UCSD-AML1 (cell line): ENCODE results near the gene RNF186.
"Not testable (repeated sequence)": the region's sequence is repeated elsewhere in the genome, so short reads cannot be mapped to it uniquely, and the experiment has no call there.

Source experiments
- DNase-seq: peaks from one replicate; lab custom pipeline; 2025; ENCODE audit not compliant: unreplicated experiment; lab: John Stamatoyannopoulos, UW

The RNF186 gene, protein sequence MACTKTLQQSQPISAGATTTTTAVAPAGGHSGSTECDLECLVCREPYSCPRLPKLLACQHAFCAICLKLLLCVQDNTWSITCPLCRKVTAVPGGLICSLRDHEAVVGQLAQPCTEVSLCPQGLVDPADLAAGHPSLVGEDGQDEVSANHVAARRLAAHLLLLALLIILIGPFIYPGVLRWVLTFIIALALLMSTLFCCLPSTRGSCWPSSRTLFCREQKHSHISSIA

DNA sequence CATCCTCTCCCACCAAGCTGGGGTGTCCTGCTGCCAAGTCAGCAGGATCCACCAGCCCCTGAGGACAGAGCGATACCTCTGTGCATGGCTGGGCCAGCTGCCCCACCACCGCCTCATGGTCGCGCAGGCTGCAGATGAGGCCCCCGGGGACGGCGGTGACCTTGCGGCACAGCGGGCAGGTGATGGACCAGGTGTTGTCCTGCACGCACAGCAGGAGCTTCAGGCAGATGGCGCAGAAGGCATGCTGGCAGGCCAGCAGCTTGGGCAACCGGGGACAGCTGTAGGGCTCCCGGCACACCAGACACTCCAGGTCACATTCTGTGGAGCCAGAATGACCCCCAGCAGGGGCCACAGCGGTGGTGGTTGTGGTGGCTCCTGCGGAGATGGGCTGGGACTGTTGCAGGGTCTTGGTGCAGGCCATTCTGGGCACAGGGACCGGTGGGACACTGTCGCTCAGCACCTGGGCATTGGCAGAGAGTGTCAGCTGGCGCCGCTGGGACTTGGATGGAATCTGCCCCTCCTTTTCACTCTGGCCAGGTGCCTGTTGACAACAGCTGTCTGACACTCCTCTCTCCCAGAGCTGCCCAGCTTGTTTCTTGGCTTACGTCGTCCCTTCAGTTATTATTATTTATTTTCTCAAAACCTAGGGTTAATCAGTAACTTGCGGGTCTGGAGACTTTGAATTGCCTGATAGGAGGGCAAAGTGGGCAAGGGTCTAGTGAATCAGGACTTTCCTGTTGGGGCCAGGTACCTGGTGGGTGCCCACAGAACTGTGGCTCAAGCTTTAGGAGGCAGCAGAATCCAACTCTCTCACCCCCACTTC, at the start of gene RNF186:
RNF186 (minus strand) TSS at position 603 of the 823 bp plus-strand sequence; CDS start at position 421, 182 bp downstream.
- DNase-seq = no peak

DNA sequence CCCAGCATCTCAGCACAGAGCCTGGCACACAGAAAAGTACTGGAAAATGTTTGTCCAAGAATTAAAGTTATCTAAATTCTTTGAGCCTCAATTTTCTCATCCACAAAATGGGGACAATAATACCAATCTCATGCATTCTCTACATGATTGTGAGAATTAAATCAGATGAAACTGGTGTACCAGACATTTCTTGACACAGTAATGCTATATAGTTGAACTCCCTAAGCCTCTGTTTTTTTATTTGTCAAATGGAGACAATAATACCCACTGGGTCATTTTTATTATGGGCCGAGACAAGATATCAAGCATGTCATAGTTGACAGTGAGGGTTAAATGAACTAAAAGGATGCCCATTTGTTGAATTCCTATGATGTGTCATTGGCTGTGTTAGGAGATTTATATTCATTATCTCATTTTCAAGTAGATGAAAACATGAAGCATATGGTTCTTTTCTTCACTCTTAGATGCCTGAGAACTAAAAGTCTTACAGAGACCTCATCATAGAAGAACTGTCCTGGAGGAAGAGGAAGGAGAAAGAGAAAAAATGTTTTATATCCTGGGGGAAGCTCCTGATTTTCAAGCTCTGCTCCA, 49.6 kb upstream of the RNF186 start:
- DNase-seq = no peak

DNA sequence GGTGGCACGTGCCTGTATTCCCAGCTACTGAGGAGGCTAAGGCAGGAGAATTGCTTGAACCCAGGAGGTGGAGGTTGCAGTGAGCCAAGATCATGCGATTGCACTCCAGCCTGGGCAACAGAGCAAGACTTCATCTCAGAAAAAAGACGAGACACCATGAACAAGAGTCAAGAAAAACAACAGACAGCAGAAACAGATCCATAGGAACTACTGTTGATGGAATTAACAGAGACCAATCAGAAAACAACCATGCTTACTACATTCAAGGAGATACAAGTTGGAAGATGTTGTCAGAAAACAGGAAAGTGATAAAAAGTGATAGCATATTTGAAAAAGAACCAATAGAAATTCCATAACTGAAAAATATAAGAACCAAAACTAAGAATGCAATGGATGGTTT, 47.9 kb upstream of the RNF186 start:
- no peak for DNase-seq

DNA sequence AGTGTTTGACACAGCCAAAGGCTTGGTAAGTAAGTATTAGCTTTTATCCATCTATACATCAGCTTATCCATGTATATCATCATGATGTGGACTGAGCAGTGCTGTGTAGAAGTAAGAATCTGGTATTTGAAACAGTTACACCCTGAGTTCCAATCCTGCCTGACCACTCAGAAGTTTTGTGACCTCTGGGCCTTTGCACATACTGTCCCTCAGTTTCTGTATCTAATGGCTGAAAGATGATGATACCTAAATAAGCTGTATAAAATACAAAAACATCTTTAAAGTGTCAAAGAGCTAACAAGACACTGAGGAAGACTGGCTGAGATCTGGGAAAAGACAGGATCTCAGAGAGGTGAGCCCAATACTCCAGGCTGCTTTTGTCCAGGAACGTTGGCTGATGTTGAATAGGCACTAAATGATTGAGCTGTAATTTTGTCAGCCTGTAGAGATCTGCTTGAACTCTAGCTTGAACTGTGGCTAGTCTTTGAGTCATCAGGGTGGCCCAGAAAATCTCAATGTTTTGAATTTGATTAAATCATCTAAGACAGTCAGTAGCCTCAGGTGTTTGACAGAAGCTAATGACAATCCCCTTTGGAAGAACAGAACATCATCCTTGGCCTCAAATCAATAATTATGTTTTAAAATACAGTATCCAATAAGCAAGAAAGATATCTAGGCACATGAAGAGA, 46.9 kb upstream of the RNF186 start:
- DNase-seq = no peak

DNA sequence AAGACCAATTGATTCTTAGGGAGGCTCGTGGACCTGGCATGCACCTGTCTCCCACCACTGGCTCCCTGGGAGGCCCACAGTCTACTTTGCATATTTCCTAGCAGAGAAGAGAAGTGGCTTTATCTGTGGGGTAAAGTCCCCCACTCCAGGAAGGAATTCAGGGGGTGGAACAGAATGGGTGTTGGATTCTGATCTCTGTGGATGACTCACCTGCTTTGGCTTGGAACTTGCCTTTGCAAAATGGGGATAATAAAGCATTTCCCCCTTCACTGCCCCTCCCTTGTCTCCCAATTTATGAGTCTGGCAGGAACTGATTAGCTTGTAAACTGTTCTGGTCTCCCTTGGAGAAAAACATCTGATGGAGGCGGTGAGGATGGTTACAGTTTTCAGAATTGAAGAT, 46.0 kb upstream of the RNF186 start:
- no peak for DNase-seq

DNA sequence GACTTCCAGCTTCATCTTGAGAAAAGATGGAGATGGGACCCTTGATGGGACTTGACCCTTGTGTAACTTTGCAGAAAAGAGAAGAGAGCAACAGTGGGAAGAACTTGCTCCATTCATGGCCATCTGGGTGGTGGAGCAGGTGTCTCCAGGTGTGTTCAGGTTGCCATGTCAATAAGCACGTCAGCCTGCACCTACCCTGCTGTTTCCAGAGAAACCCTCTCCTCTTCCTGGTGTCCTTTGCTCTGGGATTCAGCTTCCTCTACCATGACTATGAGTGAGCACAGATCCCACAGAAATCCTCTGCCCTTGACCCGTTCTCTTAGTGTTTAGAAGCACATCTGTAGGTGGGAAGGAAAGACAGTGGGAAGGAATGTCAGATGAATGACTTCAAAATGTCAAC, 45.3 kb upstream of the RNF186 start:
- DNase-seq = no peak

DNA sequence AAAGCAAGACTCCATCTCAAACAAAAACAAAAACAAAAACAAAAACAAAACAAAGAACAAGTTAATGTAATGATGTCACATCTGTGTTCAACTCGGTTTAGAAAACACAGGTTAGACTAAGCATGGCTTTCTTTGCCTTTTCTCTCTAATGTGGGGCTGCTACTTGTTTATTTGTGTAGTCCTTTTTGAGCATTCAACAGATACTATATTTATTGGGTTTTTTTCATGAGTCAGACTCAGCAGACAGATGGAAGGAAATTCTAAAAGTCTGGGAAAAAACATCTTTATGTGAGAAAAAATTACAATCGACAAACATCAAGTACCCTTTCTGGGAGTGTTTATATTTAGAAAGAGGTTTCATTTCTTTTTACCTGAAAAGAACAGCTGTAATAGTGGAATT, 44.8 kb upstream of the RNF186 start:
- no peak for DNase-seq

DNA sequence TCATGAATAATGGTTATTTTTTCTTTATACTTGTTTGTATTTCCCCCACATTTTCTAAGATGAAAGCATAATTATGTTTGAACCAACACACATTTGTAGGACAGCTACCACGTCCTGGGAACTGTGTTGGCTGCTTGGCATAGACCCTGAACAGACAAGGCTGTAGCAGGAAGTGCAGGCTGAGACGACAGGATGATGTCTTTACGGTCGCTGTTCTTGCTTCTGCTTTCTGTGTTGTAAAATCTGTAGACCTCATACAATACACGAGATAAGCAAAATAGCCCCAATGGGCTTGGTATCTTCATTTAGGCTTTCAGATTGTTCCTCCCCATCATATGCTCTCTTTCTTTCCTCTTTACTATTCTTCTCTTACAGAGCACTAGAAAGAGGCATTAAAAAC, 43.8 kb upstream of the RNF186 start:
- DNase-seq = no peak

DNA sequence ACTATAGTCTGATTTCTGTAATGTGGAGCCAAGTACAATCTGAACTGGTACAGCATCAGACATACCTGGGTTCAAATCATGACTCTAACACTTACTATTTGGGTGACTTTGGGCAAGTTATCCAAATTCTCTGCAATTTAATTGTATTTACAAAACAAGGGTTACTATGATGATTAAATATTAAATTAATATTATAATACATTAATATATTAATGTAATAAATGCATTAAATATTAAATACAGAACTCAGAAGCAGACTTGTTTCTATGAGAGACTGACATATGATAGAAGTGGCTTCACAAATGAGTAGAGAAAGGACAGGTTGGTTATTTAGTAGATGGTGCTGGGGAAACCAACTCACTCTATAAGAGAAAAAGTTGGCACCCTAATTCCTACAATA, 39.8 kb upstream of the RNF186 start:
- no peak for DNase-seq

DNA sequence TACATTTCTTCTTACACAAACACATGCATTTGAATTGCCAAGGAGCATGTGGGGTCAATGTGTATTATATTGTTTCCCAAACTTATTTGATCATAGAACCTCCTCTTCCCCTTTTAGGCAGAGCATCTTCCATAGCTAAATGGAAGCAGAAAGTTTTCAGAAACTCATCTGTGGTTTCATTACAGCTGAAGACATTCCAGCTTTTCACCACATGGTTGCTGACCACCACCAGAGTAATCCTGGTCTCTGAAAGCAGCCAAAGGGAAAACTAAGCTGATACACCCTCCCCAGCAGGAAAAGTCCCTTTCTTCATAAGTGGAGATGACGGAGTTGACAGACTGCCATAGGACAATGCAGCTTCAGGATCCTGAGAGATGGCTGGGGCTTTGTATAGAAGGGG, 37.0 kb upstream of the RNF186 start:
- DNase-seq = no peak

DNA sequence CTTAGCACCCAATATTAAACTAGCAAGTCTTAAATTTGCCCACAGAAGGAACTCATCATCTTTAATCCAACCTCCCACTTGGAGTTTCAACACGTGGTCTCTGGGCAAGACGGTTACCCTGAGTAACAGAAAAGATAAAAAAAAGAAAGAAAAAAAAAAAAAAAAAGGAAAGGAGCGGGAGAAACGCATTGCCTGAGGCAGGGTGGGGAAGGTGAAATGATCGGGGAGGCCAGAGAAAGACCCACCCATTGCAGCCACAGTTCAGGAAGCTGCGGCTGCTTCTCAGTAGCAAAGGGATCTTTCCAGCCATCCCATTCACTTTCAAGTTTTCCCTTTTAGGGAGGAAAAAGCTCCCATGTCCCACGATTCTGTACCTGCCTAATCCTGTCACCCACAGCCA, 35.1 kb upstream of the RNF186 start:
- no peak for DNase-seq

DNA sequence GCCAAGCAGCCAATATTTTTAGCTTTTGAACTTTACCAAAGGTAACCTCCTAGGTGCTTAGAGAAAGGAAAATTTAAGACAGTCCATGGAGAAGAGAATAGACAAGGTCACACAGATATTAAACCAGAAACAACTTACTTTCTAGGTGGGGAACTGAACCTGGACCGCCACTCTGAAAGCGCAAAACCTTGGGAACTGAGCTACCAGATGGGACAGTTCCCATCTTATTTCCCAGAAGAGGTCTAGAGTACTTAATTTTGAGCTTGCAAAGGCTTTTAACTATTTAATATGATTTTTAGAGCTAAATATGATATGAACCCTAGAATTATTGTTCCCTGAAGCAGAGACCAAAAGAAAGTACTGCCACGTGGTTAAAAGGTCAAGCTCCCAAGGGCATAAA, 34.2 kb upstream of the RNF186 start:
- not testable (repeated sequence) for DNase-seq

DNA sequence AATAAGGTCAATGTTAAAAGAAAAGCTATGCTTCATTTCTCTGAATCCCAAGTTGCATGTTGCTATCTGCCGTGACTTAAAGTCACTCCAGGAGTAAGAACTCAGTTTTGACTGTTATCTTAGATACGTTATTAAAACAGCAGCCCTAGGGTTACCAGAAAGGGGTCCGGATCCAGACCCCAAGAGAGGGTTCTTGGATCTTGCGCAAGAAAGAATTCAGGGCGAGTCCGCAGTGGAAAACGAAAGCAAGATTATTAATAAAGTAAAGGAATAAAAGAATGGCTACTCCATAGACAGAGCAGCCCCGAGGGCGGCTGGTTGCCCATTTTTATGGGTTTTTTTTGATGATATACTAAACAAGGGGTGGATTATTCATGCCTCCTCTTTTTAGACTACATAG, 32.3 kb upstream of the RNF186 start:
- DNase-seq = not testable (repeated sequence)

DNA sequence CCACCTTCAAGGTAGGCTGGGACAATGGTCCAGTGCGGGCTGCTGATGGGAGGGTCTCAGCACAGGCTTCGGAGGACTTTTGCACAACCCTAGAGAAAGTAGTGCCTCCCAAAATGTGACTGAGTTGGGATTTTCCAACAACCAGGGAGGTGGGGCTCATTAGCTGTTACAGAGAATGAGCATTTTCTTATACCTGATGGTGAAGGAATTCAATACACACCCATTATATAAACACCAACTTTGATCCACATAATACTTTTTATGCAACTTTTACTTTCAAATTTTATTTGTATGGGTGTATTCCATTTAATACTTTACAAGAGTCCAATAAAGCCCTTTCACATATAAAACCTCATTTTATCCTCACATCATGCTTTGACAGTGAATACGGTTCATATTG, 31.3 kb upstream of the RNF186 start:
- DNase-seq = no peak

DNA sequence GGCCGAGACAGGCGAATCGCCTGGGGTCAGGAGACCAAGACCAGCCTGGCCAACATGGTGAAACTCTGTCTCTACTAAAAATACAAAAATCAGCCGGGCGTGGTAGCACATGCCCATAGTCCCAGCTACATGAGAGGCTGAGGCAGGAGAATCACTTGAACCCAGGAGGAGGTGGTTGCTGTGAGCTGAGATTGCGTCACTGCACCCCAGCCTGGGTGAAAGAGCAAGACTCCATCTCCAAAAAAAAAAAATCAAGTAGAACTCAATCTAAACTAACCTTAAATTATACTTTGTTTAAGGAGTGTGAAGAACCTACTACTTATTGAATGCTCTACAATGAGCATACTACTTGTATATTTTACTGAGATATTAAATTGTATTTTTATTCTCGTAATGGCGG, 30.5 kb upstream of the RNF186 start:
- no peak for DNase-seq

DNA sequence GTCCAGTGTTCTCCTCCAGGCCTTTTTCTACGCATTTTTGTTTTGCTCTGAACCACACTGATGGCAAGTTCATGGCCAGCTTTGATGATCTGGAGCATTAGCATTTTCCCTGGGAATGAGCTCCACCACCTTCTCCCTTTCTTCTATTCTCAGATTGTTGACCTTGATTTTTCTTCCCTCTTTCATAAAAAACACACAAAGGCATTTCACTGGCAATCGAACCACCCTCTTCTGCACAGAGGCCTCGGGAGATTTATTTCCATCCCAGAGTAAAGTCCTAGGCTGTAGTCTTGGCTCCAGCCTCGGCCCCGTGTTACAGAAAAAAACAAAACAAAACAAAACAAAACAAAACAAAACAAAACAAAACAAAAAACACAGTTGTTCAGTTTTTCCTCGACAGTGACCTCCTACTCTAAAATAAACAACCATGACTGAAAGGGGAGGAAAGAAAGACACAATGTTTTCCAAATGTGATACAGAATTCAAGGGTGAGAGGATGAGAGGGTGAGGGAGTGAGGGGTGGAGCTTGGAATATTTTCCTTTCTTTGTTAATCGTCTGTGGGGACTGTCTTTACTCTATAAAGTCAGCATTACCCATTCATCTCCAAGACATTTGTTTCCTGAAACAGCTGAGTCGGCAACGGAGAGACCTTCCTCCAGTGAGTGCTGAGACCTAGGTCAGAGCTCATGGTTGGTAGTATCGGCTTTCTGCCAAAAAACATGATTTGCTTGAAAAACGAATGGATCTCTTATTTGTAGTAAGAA, 29.8 kb upstream of the RNF186 start:
- DNase-seq = no peak

DNA sequence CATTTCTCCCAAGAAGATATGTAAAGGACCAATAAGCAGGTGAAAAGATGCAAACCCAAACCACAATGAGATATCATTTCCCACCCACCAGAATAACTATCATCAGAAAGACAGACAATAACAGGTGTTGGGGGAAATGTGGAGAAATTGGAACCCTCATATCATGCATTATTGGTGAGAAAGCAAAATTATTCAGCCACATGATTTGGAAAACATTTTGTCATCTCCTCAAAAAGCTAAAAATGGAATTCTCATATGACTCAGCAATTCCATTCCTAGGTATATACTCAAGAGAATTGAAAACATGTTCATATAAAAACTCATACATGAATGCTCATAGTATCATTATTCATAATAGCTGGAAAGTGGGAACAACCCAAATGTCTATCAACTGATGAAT, 25.1 kb upstream of the RNF186 start:
- DNase-seq = no peak

DNA sequence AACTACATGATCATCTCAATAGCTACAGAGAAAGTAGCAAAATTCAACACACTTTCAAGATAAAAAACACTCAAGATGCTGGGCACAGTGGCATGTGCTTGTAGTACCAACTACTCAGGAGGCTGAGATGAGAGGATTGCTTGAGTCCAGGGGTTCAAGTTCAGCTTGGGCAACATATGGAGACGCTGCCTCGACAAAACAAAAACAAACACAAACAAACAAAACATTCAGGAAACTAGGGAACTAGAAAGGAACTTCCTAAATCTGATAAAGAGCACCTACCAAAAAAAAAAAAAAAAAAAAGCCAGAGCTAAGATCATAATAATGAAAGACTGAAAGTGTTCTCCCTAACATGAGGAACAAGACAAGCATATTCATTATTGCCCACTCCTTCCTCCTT, 22.8 kb upstream of the RNF186 start:
- no peak for DNase-seq

DNA sequence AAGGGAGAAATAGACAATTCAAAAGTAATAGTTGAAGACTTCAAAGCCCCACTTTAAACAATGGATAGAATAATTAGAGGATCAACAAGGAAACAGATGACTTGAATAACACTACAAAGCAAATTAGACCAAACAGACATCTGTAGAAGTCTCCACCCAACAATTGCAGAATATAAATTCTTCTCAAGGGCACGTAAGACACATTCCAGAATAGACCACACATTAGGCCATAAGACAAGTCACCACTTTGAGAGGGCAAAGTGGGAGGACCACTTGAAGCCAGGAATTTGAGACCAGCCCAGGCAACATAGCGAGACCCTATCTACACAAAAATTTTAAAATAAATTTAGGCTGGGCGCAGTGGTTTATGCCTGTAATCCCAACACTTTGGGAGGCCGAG, 20.5 kb upstream of the RNF186 start:
- no peak for DNase-seq

DNA sequence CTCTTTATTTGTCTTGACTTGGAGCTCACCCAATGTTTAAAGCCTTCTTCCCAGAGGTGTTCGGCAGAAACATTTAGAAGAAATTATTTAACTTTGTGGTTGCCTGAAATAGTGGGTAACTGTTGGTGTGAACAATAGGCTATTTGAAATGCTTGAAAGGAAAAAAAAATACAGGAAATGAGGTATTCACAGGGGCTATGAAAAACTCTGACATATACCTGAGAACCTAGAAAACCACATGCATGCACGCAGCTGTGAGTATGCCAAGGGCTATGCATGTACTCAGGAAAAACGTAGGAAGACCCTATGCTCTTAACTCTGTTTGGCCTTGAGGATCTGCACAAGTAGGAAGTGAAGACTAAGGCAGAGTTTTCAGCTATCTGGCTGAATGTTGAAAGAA, 16.4 kb upstream of the RNF186 start:
- no peak for DNase-seq

DNA sequence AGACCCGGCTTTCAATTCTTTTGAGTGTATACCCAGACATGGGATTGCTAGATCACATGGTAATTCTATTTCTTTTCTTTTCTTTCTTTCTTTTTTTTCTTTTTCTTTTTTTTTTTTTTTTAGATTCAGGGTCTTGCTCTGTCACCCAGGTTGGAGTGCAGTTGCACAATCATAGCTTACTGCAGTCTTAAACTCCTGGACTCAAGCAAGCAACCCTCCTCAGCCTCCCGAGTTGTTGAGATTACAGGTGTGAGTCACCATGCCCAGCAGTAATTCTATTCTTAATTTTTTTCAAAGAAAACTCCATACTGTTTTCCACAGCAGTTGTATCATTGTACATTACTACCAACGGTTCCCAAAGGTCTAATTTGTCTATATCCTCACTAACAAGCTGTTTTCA, 13.5 kb upstream of the RNF186 start:
- no peak for DNase-seq
